H1 (cell line): Measurements from ENCODE around the gene CHST11. TPM values are rescaled to one million over a fixed set of nuclear protein-coding genes. Genes with fewer than 3 reads are reported as not detected.

Experiments used
- CTCF ChIA-PET: fragments of 300-600 bp; sonication (Branson Sonifier 250); formaldehyde crosslinking; loops from one replicate; lab custom pipeline; 2021; ENCODE audit not compliant: partially characterized antibody; lab: Charles Lee
- POLR2A ChIA-PET: fragments of 300-600 bp; sonication (Branson Sonifier 250); formaldehyde crosslinking; loops from one replicate; lab custom pipeline; 2021; ENCODE audit warnings: inconsistent platforms; ENCODE audit not compliant: partially characterized antibody; lab: Charles Lee
- DNase-seq, 2 experiments: peaks; one replicate each; pipeline versions ENCODE4 v3.0.0 to v3.0.0-alpha.2; 2010 to 2022; ENCODE audit warnings: low spot score in 2 of 2, low read depth in 1 of 2, mixed read lengths in 1 of 2
- FAIRE-seq: peaks from 2 replicates; lab custom pipeline; 2011; peaks lifted over from hg19 to GRCh38; lab: Jason Lieb, UNC
- H2AFZ ChIP-seq: 2 replicates; pipeline ENCODE4 v1.8.1; 2012; ENCODE audit warnings: low read length, inconsistent platforms
- H2AK5ac ChIP-seq: 2 replicates; pipeline ENCODE4 v1.6.1; 2013; ENCODE audit warnings: low read depth, low read length
- H2BK120ac ChIP-seq: replicated peaks from 2 replicates; pipeline ENCODE3; 2013; ENCODE audit warnings: low read depth, low read length, inconsistent platforms
- H2BK12ac ChIP-seq: 2 replicates; pipeline ENCODE4 v1.6.1; 2013; ENCODE audit warnings: low read depth, low read length
- H2BK15ac ChIP-seq: 2 replicates; pipeline ENCODE4 v1.6.1; 2013; ENCODE audit warnings: low read length
- H2BK20ac ChIP-seq: 2 replicates; pipeline ENCODE4 v1.6.1; 2013; ENCODE audit warnings: low read length
- H2BK5ac ChIP-seq: 2 replicates; pipeline ENCODE4 v1.6.1; 2013; ENCODE audit warnings: low read depth, low read length
- H3K14ac ChIP-seq: 2 replicates; pipeline ENCODE4 v1.6.1; 2013; ENCODE audit warnings: inconsistent platforms; ENCODE audit not compliant: insufficient read length
- H3K18ac ChIP-seq: 2 replicates; pipeline ENCODE4 v1.6.1; 2013; ENCODE audit warnings: low read length; ENCODE audit errors: extremely low read depth
- H3K23ac ChIP-seq: 2 replicates; pipeline ENCODE4 v1.6.1; 2013; ENCODE audit warnings: inconsistent platforms; ENCODE audit not compliant: insufficient read length
- H3K23me2 ChIP-seq: 2 replicates; pipeline ENCODE4 v1.6.1; 2013; ENCODE audit warnings: low read depth, low read length
- H3K27ac ChIP-seq: 2 replicates; pipeline ENCODE4 v1.6.1; 2011; ENCODE audit warnings: low read depth, low read length, inconsistent platforms
- H3K27me3 ChIP-seq, 4 experiments: replicated peaks in 1 of 4; 1 replicate in 1 of 4; 2 replicates in 3 of 4; pipeline versions ENCODE4 v1.6.1 to v1.8.1; 2011 to 2013; ENCODE audit warnings: low read length in 3 of 4, mild to moderate bottlenecking in 3 of 4, inconsistent platforms in 2 of 4, mixed read lengths in 2 of 4, moderate library complexity in 1 of 4; ENCODE audit not compliant: control insufficient read depth in 3 of 4, insufficient read depth in 3 of 4; ENCODE audit errors: extremely low read depth in 1 of 4
- H3K36me3 ChIP-seq, 4 experiments: 2 replicates each; pipeline versions ENCODE4 v1.6.1 to v1.8.1; 2011 to 2013; ENCODE audit warnings: mild to moderate bottlenecking in 4 of 4, low read length in 3 of 4, moderate library complexity in 2 of 4, control low read depth in 1 of 4, inconsistent platforms in 1 of 4; ENCODE audit not compliant: insufficient read depth in 4 of 4, control insufficient read depth in 2 of 4
- H3K4ac ChIP-seq: replicated peaks from 2 replicates; pipeline ENCODE3; 2013; ENCODE audit warnings: low read length, low read depth, mixed read lengths, inconsistent platforms; ENCODE audit not compliant: insufficient read length
- H3K4me1 ChIP-seq, 4 experiments: replicated peaks in 1 of 4; 1 replicate in 1 of 4; 2 replicates in 3 of 4; pipeline versions ENCODE4 v1.6.1 to v1.8.1; 2011 to 2013; ENCODE audit warnings: low read length in 3 of 4, inconsistent platforms in 2 of 4, mixed read lengths in 1 of 4; ENCODE audit not compliant: insufficient read depth in 4 of 4, control insufficient read depth in 3 of 4
- H3K4me2 ChIP-seq, 2 experiments: 2 replicates each; pipeline versions ENCODE4 v1.6.1 to v1.8.1; 2011 to 2013; ENCODE audit warnings: low read depth in 2 of 2, low read length in 2 of 2, control low read depth in 1 of 2, inconsistent platforms in 1 of 2, mild to moderate bottlenecking in 1 of 2; ENCODE audit not compliant: insufficient read depth in 1 of 2
- H3K4me3 ChIP-seq, 4 experiments: fragments of 200-600, 300-600 bp in 1 of 4; sonication (generic), shearing (Covaris generic), sonication (Bioruptor Twin) in 1 of 4; 2 replicates each; pipeline versions ENCODE4 v1.5.1 to v1.8.1; 2011 to 2016; ENCODE audit warnings: low read length in 4 of 4, low read depth in 3 of 4, control low read depth in 2 of 4, inconsistent platforms in 2 of 4, mild to moderate bottlenecking in 2 of 4, mixed read lengths in 1 of 4, moderate library complexity in 1 of 4; ENCODE audit not compliant: insufficient read depth in 2 of 4; ENCODE audit errors: extremely low read depth in 1 of 4
- H3K56ac ChIP-seq: replicated peaks from 2 replicates; pipeline ENCODE3; 2013; ENCODE audit warnings: low read depth, mild to moderate bottlenecking, mixed read lengths, low read length, inconsistent platforms; ENCODE audit not compliant: insufficient read length
- H3K79me1 ChIP-seq: 2 replicates; pipeline ENCODE4 v1.6.1; 2013; ENCODE audit warnings: low read depth, low read length, control low read depth
- H3K79me2 ChIP-seq, 2 experiments: 2 replicates each; pipeline versions ENCODE4 v1.6.1 to v1.8.1; 2012 to 2013; ENCODE audit warnings: low read length in 2 of 2, mild to moderate bottlenecking in 2 of 2, inconsistent platforms in 1 of 2; ENCODE audit not compliant: insufficient read depth in 2 of 2, control insufficient read depth in 1 of 2
- H3K9ac ChIP-seq, 4 experiments: replicated peaks in 1 of 4; 1 replicate in 1 of 4; 2 replicates in 3 of 4; pipeline versions ENCODE4 v1.6.1 to v1.8.1; 2011 to 2013; ENCODE audit warnings: low read depth in 3 of 4, low read length in 3 of 4, control low read depth in 2 of 4, mild to moderate bottlenecking in 2 of 4, moderate library complexity in 2 of 4, inconsistent platforms in 1 of 4; ENCODE audit errors: extremely low read depth in 1 of 4
- H3K9me3 ChIP-seq, 2 experiments: 2 replicates each; pipeline versions ENCODE4 v1.6.1 to v1.8.1; 2012 to 2013; ENCODE audit warnings: mild to moderate bottlenecking in 2 of 2, moderate library complexity in 2 of 2, control low read depth in 1 of 2, inconsistent platforms in 1 of 2, low read depth in 1 of 2, low read length in 1 of 2, mixed read lengths in 1 of 2; ENCODE audit not compliant: insufficient read depth in 2 of 2
- H4K20me1 ChIP-seq, 2 experiments: replicated peaks in 1 of 2; 2 replicates each; pipeline versions ENCODE3 to v1.8.1; 2011 to 2013; ENCODE audit warnings: inconsistent platforms in 2 of 2, low read length in 2 of 2, mild to moderate bottlenecking in 1 of 2; ENCODE audit not compliant: insufficient read depth in 2 of 2, control insufficient read depth in 1 of 2
- H4K5ac ChIP-seq: 2 replicates; pipeline ENCODE4 v1.6.1; 2013; ENCODE audit warnings: low read length, low read depth, mixed read lengths, inconsistent platforms; ENCODE audit not compliant: insufficient read length
- H4K8ac ChIP-seq: 2 replicates; pipeline ENCODE4 v1.8.0; 2013; ENCODE audit warnings: mild to moderate bottlenecking, moderate library complexity, low read length, inconsistent platforms; ENCODE audit not compliant: insufficient read depth; ENCODE audit errors: extremely low read depth
- H4K91ac ChIP-seq: replicated peaks from 2 replicates; pipeline ENCODE3; 2013; ENCODE audit warnings: low read length, mixed read lengths, inconsistent platforms; ENCODE audit not compliant: insufficient read length
- CREB1 ChIP-seq: IDR thresholded peaks from 2 replicates; pipeline ENCODE4 v1.6.1; 2012; ENCODE audit warnings: inconsistent platforms
- CTBP2 ChIP-seq: IDR thresholded peaks from 2 replicates; pipeline ENCODE4 v1.7.0; 2011; ENCODE audit warnings: borderline replicate concordance, mild to moderate bottlenecking, moderate library complexity, mixed read lengths, low read length; ENCODE audit not compliant: insufficient read depth, insufficient read length
- EGR1 ChIP-seq: IDR thresholded peaks from 2 replicates; pipeline ENCODE4 v1.6.1; 2011; ENCODE audit warnings: low read depth, low read length, borderline replicate concordance
- KDM5A ChIP-seq: fragments of 200-600 bp; IDR thresholded peaks from 2 replicates; pipeline ENCODE4 v1.7.1; 2012; ENCODE audit warnings: mild to moderate bottlenecking, low read length, inconsistent platforms, mixed read lengths
- POLR2A ChIP-seq, 2 experiments: IDR thresholded peaks; 1 replicate in 1 of 2; 2 replicates in 1 of 2; pipeline ENCODE4 v1.6.1; 2011; ENCODE audit warnings: low read depth in 2 of 2, low read length in 2 of 2, mild to moderate bottlenecking in 2 of 2; ENCODE audit errors: control extremely low read depth in 1 of 2
- SIRT6 ChIP-seq: IDR thresholded peaks from one replicate; pipeline ENCODE4 v1.7.1; 2012; ENCODE audit warnings: low read length, inconsistent platforms
- SRF ChIP-seq: IDR thresholded peaks from 2 replicates; pipeline ENCODE4 v1.6.1; 2011; ENCODE audit warnings: mild to moderate bottlenecking, low read depth, low read length, moderate library complexity
- TBP ChIP-seq: IDR thresholded peaks from 2 replicates; pipeline ENCODE4 v1.6.1; 2011; ENCODE audit warnings: low read depth, low read length, improper control_type of control experiment
- TEAD4 ChIP-seq: IDR thresholded peaks from 2 replicates; pipeline ENCODE4 v1.6.1; 2012; ENCODE audit warnings: low read depth, low read length, inconsistent platforms, mixed read lengths
- WGBS, 2 experiments: shearing (Covaris generic) in 1 of 2; methylation state at CpG; one replicate each; pipeline versions ENCODE4 v1.1.6 to v1.1.7; 2013 to 2015; ENCODE audit warnings: low lambda C conversion rate in 2 of 2, mixed read lengths in 2 of 2, inconsistent platforms in 1 of 2, low coverage in 1 of 2, missing lambda C conversion rate in 1 of 2; ENCODE audit not compliant: insufficient replicate concordance in 2 of 2, insufficient coverage in 1 of 2, insufficient read length in 1 of 2; ENCODE audit errors: extremely low coverage in 1 of 2, missing lambda C conversion rate in 1 of 2; 5-methylcytosine and 5-hydroxymethylcytosine counted together
- polyA plus RNA-seq, 7 experiments: library from polyadenylated mRNA; depleted of rRNA in 3 of 7; stranded (reverse) in 5 of 7; unstranded in 2 of 7; fragments of >200 nt in 5 of 7; fragments of 200-250 nt in 2 of 7; gene quantifications; 1 replicate in 5 of 7; 2 replicates in 1 of 7; 4 replicates in 1 of 7; pipeline versions ENCODE4 v1.2.1 to v1.2.3, GENCODE V29; 2011 to 2013; ENCODE audit warnings: missing spikeins in 2 of 7, mixed read lengths in 2 of 7
- total RNA-seq: library from RNA; stranded (reverse); fragmentation: NEBNext Ultra II Directional; extraction: Animal tissue kit (Norgen Biotek cat#: 25700); gene quantifications from 2 replicates; pipeline ENCODE4 v1.2.1, GENCODE V29; 2021

CHST11 gene
- total and polyA plus RNA-seq, 2 of the 8 experiments (the other 6 are each of a cell fraction or from before 2014, with no cell fraction given) = 14.4 to 20.8 TPM

GRCh38 chr12:104752881-104753280 lies 296.1 kb downstream of the CHST11 start:
- Histone ChIP-seq H3K23ac (no peak overlapping the region), H3K4me3 (no peak overlapping the region), H3K79me1 (no peaks in the 10 kb centered on the region; the same call in 1 of the 2 replicates), H2BK15ac (no peak overlapping the region), H3K4me2 (no peak overlapping the region), H4K8ac (no peak overlapping the region), H3K36me3 (no peaks in the 10 kb centered on the region), H3K23me2 (no peaks in the 10 kb centered on the region), H2AK5ac (no peak overlapping the region), H2BK20ac (no peak overlapping the region), H2BK120ac (no peak overlapping the region), H4K20me1 (peaks cover 0 to 1% of the 10 kb centered on the region in 2 experiments), H3K79me2 (no peaks in the 10 kb centered on the region), H2AFZ (no peak overlapping the region), H2BK12ac (no peak overlapping the region), H2BK5ac (no peak overlapping the region), H3K4me1 (peaks cover 2 to 9% (median 5%) of the 10 kb centered on the region in 4 experiments; a peak in 2 of 7 replicates), H3K27me3 (no peaks in the 10 kb centered on the region), H4K91ac (no peak overlapping the region), H4K5ac (no peak overlapping the region), H3K27ac (no peak overlapping the region), H3K56ac (no peak overlapping the region), H3K4ac (no peak overlapping the region), H3K18ac (no peak overlapping the region), H3K9ac (no peak overlapping the region), H3K14ac (no peak overlapping the region), H3K9me3 (no peaks in the 10 kb centered on the region)
- ChIA-PET CTCF (interaction anchor here (0.6 to 2.1 kb wide), 6 partner anchors 9 to 677 kb away, joined by 3 to 6 read pairs (median 4); no protein-coding TSS in a partner anchor), POLR2A (no interaction called here)
- FAIRE-seq (no peak), DNase-seq (no peak)
- no peak for TF ChIP-seq CTBP2
- no peak for TF ChIP-seq POLR2A (IDR thresholded peaks at IDR 0.05; ENCODE audit: control extremely low read depth in 1 of 2, low read depth in 2 of 2, low read length in 2 of 2)
- TF ChIP-seq SIRT6 = no peak
- TF ChIP-seq TEAD4 = no peak
- no peak for TF ChIP-seq KDM5A
- no peak for TF ChIP-seq CREB1
- no peak for TF ChIP-seq SRF
- TF ChIP-seq EGR1 = no peak
- TF ChIP-seq TBP = no peak
- 93% methylated on average over 7 of the region's 7 CpGs; no CpG with 5 or more reads in 1 of the 2 experiments for WGBS, 2 experiments
